ENCODE results near the gene RPS6KA5.
"Not testable (repeated sequence)": the region's sequence is repeated elsewhere in the genome, so short reads cannot be mapped to it uniquely, and the experiment has no call there.

Gene RPS6KA5

GRCh38 chr14:91029456-91030217 lies 30.8 kb downstream of the RPS6KA5 start:
- no peak for DNase-seq (ENCODE audit: low read depth in 3 of 3)

- no peak for DNase-seq (ENCODE audit: low read depth in 3 of 3)
These were observed 32.9 kb downstream of the RPS6KA5 start for GRCh38 chr14:91027561-91027960.

DNA sequence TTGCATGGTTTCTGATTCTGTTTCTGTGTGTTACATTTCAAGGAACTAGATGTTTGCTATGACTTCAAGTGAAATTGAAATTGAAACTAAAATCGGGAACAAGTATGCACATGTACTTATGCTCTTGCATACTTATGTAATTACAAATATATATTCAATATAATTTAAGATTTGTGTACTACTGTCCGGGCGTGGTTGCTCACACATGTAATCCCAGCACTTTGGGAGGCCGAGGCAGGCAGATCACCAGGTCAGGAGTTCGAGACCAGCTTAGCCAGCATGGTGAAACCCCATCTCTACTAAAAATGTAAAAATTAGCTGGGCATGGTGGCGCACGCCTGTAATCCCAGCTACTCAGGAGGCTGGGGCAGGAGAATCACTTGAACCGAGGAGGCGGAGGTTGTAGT lies 37.8 kb downstream of the RPS6KA5 start:
- DNase-seq (ENCODE audit: low read depth in 3 of 3) = not testable (repeated sequence)

DNA sequence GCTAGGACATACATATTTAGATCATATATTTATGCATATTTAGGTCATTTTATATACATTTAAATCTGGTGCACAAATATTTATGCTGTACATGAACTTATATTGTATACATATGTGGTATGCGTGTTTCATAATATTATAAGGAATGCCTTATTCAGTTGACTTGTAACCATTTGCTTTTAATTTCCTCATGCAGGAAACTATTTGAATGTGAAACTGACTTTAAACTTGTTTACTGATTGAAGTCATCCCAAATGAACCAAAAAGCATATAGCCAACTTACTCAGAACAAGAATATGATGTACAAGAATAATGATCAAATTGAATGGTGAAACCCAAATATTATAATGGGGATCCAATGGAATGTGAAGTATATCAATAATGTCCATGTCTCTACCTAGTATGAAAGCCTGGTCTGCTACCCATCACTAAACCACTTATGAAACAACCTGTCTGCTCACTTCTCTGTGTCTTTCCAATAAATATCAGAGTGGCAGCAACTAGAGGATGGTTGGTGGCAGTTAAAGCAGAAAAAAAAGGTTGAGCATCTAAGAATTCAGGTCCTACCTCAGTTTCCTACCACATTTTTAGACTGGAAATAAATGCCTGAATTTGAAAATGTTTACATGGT lies 38.3 kb downstream of the RPS6KA5 start:
- DNase-seq (ENCODE audit: low read depth in 3 of 3) = no peak

DNA sequence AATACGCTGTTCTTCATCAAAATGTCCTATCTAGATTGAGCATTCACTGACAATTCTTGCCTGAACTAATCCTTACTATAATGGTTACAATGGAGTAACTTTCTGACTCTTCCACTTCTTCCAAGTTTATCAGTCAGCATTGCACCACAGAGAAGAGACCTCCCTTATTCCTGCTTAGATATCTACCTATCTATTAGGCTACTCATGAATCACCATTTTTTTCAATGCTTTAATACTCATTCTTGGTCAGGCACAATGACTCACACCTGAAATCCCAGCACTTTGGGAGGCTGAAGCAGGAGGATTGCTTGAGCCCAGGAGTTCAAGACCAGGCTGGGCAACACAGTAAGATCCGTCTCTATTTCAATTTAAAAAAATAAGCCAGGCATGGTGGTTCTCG lies 39.3 kb downstream of the RPS6KA5 start:
- DNase-seq (ENCODE audit: low read depth in 3 of 3) = no peak

DNA sequence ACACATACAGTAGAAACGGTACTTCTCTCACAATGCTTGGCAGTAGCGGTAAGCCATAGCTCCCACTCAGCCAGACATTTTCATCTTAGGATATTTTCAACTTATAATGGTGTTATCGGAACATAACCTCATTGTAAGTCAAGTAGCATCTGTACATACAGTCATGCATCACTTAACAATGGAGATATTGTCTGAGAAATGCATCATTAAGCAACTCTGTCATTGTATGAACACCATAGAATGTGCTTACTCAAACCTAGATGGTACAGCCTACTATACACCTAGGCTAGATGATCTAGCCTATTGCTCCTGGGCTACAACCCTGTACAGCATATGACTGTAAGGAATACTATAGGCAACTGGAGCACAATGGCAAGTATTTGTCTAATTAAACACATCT lies 40.8 kb downstream of the RPS6KA5 start:
- no peak for DNase-seq (ENCODE audit: low read depth in 3 of 3)

- no peak for DNase-seq (ENCODE audit: low read depth in 3 of 3)
These were observed 42.0 kb downstream of the RPS6KA5 start for GRCh38 chr14:91018481-91018880.

DNA sequence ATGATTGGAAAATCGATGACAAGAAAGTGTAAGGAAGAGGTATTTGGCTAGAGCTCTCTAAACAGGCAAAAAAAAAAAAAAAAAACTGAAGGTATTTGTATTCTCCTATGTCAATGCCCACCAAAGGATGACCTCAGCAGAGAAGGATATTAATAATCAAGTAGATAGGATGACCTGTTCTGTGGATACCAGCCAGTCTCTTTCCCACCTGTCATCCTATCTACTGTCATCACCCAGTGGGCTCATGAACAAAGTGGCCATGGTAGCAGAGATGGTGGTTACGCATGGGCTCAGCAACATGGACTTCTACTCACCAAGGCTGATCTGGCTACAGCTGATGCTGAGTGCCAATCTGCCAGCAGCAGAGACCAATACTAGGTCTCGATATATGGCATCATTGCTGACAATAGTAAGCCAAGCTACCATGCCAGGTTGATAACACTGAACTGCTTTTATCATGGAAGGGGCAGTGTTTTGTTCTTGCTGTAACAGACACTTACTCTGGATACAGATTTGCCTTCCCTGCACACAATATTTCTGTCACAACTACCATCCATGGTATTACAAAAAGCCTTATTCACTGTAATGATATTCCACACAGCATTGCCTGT lies 43.5 kb downstream of the RPS6KA5 start:
- DNase-seq (ENCODE audit: low read depth in 3 of 3) = no peak

GRCh38 chr14:91015435-91015834 lies 45.0 kb downstream of the RPS6KA5 start:
- no peak for DNase-seq (ENCODE audit: low read depth in 3 of 3)

DNA sequence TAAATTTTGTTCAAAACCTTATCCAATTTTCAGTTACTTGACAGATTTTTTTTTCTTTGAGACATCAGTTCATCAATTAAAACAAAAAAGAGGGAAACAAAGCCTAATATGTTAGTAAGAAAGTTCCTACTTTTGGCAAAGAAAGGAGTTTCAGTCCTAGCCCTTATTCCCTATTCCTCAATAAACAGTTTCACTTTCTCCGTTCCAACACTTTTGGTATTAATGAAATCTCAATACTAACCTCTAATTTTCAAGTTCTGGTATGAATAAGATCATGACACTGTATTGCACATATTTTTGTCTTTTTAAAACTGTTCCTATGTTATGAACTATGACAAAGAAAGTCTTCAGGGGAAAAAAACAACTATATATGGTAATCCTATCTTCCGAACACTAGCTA lies 48.4 kb downstream of the RPS6KA5 start:
- DNase-seq (ENCODE audit: low read depth in 3 of 3) = no peak

DNA sequence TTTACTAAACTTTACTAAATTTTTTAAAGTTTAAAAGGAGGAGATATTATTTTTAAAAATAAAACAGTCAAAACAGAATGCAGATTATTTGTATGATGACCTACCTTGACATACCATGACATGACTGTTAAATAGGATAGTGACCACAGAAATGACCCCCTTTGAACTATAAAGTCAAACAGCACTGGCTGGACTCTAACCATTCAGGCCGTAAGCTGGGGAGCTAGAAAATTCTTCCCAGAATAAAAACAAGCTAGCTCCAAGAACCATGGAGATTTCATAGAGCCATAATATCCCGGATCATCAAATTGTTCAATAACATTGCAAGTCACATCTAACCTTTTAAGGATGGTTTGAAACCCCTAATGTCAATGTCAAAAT lies 50.3 kb downstream of the RPS6KA5 start:
- DNase-seq (ENCODE audit: low read depth in 3 of 3) = no peak

DNA sequence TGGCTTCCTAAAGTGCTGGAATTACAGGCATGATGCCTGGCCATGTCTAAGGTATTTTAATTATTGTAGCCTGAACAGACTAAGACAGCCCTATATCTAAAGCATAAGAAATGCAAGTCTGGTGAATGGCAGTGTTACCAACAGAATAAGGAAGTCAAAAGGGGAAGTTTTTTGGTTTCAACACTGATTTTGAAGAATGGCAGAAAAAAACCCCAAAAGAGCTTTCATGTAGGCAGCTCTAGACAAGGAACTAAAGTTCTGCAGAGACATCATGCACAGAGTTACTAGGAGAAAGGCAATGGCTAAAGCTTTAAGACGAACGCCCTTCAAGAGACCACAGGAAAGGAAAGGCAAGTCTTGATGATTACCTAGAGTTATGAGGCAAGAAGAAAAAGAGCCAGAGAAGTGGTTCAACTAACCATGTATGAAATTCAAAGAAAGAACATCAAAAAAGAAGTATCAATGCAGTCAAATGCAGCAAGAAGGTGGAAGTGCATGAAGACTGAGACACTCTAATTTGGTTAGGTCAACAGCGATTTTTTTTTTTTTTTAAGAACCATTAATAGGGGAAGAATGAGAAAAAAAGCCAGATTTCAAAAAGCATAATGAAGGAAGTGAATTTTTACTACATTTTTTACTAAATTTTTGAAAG lies 50.8 kb downstream of the RPS6KA5 start:
- no peak for DNase-seq (ENCODE audit: low read depth in 3 of 3)

DNA sequence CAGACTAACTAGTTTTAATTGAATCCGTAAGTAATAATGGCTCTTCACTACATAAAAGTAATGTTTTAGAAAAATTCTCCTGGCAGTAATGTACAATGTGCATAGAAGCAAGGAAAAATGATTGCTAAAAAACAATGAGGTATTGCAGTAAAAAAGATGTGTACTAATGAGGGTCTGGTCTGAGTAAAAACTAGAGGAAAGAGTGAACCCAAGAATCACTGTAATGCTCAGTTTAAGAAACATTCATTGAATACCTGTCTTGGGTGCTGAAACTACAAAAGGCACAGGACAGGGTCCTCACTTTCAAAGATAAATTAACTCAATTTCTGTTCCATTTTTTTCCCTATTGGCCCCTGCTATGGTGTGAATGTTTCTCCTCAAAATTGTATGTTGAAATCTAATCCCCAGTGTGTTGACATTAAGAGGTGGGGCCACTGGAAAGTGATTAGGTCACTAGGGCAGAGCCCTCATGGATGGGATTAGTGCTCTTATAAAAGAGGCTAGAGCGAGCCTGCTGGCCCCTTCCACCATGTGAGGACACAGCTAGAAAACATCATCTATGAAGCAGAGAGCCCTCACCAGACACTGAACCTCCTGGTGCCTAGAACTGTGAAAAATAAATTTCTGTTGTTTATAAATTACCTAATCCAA lies 51.6 kb downstream of the RPS6KA5 start:
- no peak for DNase-seq (ENCODE audit: low read depth in 3 of 3)

GRCh38 chr14:91005716-91006115 lies 54.7 kb downstream of the RPS6KA5 start:
- no peak for DNase-seq (ENCODE audit: low read depth in 3 of 3)

DNA sequence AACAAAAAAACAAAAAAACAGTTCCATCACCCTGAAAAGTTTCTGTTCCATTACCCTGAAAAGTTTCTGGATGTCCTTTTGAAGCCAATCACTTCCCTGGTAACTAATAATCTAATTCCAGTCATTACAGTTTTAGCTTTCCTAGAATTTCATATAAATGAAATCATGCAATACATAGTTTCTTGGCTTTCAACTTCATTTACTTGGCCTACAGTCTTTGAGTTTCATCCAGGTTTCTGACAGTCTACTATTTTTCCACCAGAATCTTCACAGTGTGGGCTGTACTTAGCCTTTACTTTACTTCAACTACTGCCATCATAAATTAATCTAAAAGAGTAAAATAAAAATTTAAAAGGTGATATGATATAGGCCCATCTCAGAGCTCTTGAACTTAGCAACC lies 55.5 kb downstream of the RPS6KA5 start:
- DNase-seq (ENCODE audit: low read depth in 3 of 3) = no peak

DNA sequence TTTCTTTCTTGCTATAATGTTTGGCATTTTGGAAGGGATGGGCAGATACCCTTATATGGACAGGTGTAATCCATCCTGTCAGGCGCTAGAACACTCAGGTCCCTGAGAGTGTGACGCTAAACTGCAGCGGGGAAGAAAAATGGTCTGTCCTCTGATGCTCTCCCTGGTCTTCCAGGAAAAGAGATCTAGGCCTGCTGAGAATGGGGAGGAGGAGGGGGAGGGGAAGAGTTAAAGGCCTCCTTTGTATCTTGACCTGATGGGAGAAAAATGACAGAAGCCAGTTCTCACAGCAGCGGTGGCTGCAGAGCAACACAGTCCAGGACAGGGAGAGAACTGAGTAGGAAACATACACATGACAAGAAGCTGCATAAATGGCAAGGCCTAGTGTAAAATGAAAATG lies 61.1 kb downstream of the RPS6KA5 start:
- DNase-seq (ENCODE audit: low read depth in 3 of 3) = no peak

GRCh38 chr14:90996967-90997366 lies 63.5 kb downstream of the RPS6KA5 start:
- no peak for DNase-seq (ENCODE audit: low read depth in 3 of 3)

GRCh38 chr14:90995785-90996184 lies 64.7 kb downstream of the RPS6KA5 start:
- no peak for DNase-seq (ENCODE audit: low read depth in 3 of 3)

GRCh38 chr14:90993792-90994191 lies 66.6 kb downstream of the RPS6KA5 start:
- DNase-seq (ENCODE audit: low read depth in 3 of 3) = no peak

DNA sequence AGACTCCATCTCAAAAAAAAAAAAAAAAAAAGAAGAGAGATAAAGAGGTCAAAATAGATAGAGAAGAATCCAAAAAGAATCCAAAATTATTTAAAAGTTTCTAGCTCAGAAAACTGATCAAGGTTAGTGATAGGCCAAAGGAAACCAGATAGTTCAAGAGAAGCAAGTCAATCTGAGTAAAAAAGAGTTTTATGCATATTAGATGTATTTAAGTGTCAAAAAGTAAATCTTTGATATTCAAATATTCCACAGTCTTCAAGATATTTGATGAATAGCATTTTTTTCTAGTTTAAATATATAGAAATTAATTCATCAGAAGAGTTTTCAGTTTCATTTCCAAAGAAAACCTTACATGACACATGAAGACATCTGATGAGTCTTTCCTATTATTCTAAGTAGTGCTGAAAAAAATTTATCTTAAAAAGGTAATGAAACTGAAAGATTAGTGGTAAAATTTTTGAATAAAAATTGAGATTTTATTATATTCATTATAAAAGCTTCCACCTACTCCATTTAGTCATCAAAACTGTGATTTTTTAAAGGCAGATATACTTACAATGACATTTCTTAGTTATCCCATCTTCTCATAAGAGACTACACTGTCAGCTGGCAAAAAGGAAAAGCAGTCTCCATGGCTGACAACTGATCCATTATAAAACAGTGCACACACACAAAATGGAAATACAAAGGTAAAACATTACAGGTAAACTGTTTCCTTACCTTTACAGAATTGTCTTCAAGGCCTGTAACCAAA lies 68.6 kb downstream of the RPS6KA5 start:
- no peak for DNase-seq (ENCODE audit: low read depth in 3 of 3)

DNA sequence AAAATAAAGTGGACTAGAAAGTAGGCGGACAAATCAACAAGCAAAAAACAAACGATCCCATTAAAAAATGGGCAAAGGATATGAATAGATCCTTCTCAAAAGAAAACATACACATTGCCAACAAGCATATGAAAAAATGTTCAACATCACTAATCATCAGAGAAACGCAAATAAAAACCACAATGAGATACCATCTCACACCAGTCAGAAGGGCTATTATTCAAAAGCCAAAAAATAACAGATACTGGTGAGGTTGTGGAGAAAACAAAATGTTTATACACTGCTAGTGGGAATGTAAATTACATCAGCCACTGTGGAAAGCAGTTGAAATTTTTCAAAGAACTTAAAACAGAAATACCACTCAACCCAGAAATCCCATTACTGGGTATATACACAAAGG lies 70.3 kb downstream of the RPS6KA5 start:
- DNase-seq (ENCODE audit: low read depth in 3 of 3) = no peak
